Skeletal muscle tissue (tissue), 4 donors: Measurements from ENCODE around the gene PLBD2. TPM values are rescaled to one million over a fixed set of nuclear protein-coding genes. Genes with fewer than 3 reads are reported as not detected.

ENCODE experiments used
- H3K27ac ChIP-seq: one replicate; pipeline ENCODE4 v1.7.0; 2013; ENCODE audit warnings: mild to moderate bottlenecking, low read depth, low read length, inconsistent platforms
- H3K27me3 ChIP-seq, 3 donors: one replicate each; pipeline ENCODE4 v1.7.0; 2013; ENCODE audit warnings: low read length in 3 of 3; ENCODE audit not compliant: control insufficient read depth in 3 of 3, insufficient read depth in 3 of 3
- H3K36me3 ChIP-seq, 3 donors: one replicate each; pipeline ENCODE4 v1.7.0; 2013; ENCODE audit warnings: low read length in 3 of 3; ENCODE audit not compliant: control insufficient read depth in 3 of 3, insufficient read depth in 3 of 3
- H3K4me1 ChIP-seq, 3 donors: one replicate each; pipeline ENCODE4 v1.7.0; 2013; ENCODE audit warnings: low read length in 3 of 3, mild to moderate bottlenecking in 3 of 3; ENCODE audit not compliant: control insufficient read depth in 3 of 3, insufficient read depth in 3 of 3
- H3K4me3 ChIP-seq, 3 donors: one replicate each; pipeline ENCODE4 v1.7.0; 2013; ENCODE audit warnings: low read length in 3 of 3
- H3K9ac ChIP-seq, 3 donors: one replicate each; pipeline ENCODE4 v1.7.0; 2013; ENCODE audit warnings: low read length in 3 of 3, mild to moderate bottlenecking in 3 of 3, moderate library complexity in 2 of 3, low read depth in 1 of 3
- H3K9me3 ChIP-seq, 3 donors: one replicate each; pipeline ENCODE4 v1.7.0; 2013; ENCODE audit warnings: low read length in 3 of 3; ENCODE audit not compliant: control insufficient read depth in 3 of 3
- total RNA-seq: library from RNA; depleted of rRNA; stranded (reverse); fragments of >200 nt; gene quantifications from one replicate; pipeline ENCODE4 v1.2.3, GENCODE V29; 2014
- donor health status: Osteomylitis.

Gene PLBD2
- total RNA-seq, 1 donor from 2014 or later, result 4.2 TPM

DNA sequence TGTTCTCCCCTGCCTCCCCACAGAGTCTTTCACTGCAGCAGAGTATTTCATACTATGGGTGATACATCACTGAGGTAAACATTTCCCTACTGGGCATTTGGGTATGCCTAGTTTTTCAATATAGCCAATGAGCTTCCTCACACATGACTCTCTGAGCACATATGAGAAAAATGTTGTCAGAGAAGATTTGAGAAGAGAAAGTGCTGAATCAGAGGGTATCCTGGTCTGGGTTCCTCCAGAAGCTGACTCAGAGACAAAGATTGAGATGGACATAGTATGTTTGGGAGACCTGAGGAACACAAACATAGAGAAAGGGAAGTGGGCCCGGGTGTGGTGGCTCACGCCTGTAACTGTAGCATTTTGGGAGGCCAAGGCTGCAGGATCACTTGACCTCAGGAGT is 36.0 kb upstream of the PLBD2 start:
- peaks cover 11 to 14% (median 14%) of the 10 kb centered on the region in 3 donors for H3K4me1 ChIP-seq

DNA sequence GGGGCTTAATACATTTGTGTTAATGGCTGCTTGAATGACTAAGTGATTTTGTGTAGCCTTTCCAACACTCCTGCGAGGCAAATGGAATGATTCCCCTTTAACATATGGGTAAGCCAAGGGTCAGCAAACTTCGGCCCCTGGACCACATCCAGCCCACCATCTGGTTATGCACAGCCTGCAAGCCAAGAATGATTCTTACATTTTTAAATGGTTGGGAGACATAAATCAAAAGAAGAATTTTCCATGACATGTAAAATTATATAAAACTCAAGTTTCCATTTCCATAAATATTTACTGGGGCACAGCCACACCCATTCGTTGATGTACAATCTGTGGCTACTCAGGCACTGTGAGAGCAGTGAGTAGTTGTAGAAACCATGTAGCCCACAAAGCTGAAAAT is 32.5 kb upstream of the PLBD2 start:
- peaks cover 11 to 17% (median 15%) of the 10 kb centered on the region in 3 donors for H3K4me1 ChIP-seq
- peaks cover 10 to 27% (median 18%) of the 10 kb centered on the region in 3 donors for H3K36me3 ChIP-seq
- H3K27me3 ChIP-seq, result no peaks in the 10 kb centered on the region
- H3K9ac ChIP-seq, result peak overlapping the region in 1 of 3 donors; percentile 1
- H3K4me3 ChIP-seq, result no peak overlapping the region
- no peaks in the 10 kb centered on the region for H3K9me3 ChIP-seq
- H3K27ac ChIP-seq, result peak overlapping the region; percentile 75

More for the DNA sequence above, 36.0 kb upstream of the PLBD2 start:
- Histone ChIP-seq H3K9ac (no peak overlapping the region), H3K27me3 (no peaks in the 10 kb centered on the region), H3K36me3 (peaks cover 29 to 47% (median 37%) of the 10 kb centered on the region in 3 donors), H3K9me3 (no peaks in the 10 kb centered on the region), H3K4me3 (no peak overlapping the region), H3K27ac (no peak overlapping the region)

DNA sequence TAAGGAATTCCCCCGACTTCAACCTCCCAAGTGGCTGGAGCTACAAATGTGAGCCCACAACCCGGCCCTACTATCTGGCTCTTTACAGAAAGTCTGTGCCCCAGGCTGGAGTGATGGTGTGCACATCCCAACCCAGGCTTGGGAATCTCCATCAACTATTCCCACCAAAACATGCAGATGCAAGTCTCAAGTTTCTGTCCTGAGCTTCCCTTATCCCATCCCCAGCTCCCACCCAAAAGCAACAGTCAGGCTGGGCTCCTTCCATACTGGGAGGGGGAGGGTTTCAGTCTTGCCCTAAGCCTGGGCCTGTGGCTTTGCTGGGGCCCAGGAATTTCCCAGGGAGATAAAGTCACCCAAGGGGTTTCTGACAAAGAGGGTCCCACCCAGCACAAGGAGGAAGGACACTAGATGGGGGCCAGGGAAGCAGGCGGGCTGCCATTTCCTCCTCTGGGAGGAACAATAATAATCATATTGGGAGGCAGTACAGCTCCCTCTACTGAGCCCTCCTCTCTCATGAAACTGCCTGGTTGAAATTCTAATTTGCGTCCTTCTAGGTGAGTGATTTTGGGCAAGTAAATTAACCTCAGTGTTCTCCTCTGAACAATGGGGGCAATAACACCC is 31.5 kb upstream of the PLBD2 start:
- peak overlapping the region in 1 of 3 donors; percentile 33 for H3K9ac ChIP-seq
- no peak overlapping the region for H3K4me3 ChIP-seq

DNA sequence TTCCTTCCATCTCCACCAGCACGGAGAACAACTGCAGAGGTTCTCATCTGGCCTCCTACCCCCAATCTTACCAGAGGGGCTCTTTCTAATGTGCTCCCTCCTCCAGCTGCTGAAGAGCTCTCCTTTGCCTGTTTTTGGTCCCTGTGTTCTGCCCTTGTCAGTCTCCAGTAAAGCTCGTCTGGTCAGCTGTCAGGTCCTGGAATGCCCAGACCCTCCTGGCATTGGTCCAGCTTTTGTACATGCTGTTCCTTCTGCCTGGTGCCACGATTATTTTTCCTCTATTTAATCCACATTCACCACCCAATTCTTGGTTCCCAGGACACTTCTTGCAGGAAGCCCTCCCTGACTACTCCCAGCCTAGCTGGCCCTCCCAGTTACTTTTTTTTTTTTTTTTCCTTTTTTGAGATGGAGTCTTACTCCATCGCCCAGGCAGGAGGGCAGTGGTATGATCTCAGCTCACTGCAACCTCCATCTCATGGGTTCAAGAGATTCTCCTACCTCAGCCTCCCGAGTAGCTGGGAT is 30.0 kb upstream of the PLBD2 start:
- peaks cover 16 to 24% (median 23%) of the 10 kb centered on the region in 3 donors for H3K36me3 ChIP-seq
- H3K27ac ChIP-seq, result no peak overlapping the region
- H3K9me3 ChIP-seq, result no peaks in the 10 kb centered on the region

More for the DNA sequence above, 31.5 kb upstream of the PLBD2 start:
- Histone ChIP-seq H3K27me3 (no peaks in the 10 kb centered on the region), H3K9me3 (no peaks in the 10 kb centered on the region), H3K27ac (peak overlapping the region; percentile 75), H3K36me3 (peaks cover 13 to 29% (median 19%) of the 10 kb centered on the region in 3 donors), H3K4me1 (peaks cover 11 to 17% (median 15%) of the 10 kb centered on the region in 3 donors)

DNA sequence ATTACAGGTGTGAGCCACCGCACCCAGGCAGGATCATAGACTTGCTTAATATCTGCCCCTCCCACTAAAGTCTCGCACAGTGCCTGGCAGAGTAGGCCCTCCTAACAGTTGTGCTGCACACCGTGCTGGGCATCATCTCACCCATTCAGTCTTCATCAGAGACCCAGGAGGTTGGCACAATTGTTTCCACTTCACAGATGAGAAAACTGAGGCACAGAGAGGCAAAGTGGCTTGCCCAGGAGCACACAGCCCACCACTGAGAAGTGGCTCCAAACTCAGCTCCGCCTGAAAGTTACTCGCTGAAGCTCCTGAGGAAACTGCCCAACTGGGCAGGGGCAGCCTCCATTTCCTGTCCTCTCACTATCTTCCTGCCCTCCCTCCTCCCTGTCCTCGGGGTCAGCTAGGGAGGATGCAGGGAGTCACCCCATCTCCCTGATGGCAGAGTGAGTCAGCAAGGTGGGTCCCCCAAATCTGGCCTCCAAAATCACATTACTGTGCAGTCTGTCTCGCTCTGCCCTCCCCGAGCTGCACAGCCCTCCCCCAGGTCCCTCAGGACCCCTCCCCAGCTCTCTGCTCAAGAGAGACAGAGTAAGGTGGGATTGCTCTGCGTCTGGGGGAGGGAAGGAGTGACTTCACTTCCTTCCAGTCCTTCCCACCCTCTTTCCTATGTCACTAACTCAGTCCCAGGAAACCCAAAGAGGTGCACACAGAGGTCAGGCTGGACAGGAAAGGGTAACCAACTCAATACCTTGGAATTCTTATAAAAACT is 29.2 kb upstream of the PLBD2 start:
- Histone ChIP-seq H3K9ac (no peak overlapping the region), H3K36me3 (peaks cover 16 to 24% (median 23%) of the 10 kb centered on the region in 3 donors), H3K27me3 (no peaks in the 10 kb centered on the region), H3K9me3 (no peaks in the 10 kb centered on the region), H3K27ac (no peak overlapping the region), H3K4me1 (peaks cover 21 to 29% (median 29%) of the 10 kb centered on the region in 3 donors), H3K4me3 (no peak overlapping the region)

More for the DNA sequence above, 30.0 kb upstream of the PLBD2 start:
- no peak overlapping the region for H3K9ac ChIP-seq
- H3K4me1 ChIP-seq, result peaks cover 16 to 24% (median 24%) of the 10 kb centered on the region in 3 donors
- H3K4me3 ChIP-seq, result no peak overlapping the region
- no peaks in the 10 kb centered on the region for H3K27me3 ChIP-seq

DNA sequence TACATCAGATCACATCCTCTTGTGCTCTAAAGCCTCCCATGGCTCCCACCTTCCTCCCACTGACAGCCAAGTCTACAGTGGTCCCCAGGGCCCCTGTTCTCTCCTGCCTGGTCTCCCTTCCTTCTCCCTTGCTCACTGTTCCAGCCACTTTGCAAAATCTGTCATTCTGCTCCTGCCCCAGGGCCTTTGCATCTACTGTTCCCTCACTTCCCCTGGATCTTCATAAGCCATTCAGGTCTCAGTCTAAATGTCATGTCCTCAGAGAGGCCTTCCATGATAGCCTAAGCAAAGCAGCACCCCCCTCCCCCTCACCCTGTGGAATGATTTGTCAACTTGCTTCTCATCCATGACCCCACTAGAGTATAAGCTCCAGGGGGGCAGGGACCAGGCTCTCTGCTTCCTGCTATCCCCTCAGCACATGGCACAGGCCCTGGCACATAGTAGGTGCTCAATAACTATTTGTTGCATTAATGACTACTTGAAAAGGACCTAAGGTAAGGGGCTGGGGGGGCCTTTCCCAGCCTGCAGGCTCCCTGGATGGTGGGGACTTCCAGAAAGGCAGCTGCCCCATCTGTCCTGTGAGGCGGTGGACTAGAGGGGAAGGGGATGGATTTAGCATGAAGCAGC is 28.5 kb upstream of the PLBD2 start:
- no peak overlapping the region for H3K9ac ChIP-seq
- H3K4me1 ChIP-seq, result peaks cover 26 to 35% (median 33%) of the 10 kb centered on the region in 3 donors
- no peak overlapping the region for H3K27ac ChIP-seq
- peaks cover 16 to 24% (median 23%) of the 10 kb centered on the region in 3 donors for H3K36me3 ChIP-seq
- H3K27me3 ChIP-seq, result no peaks in the 10 kb centered on the region
- no peaks in the 10 kb centered on the region for H3K9me3 ChIP-seq
- H3K4me3 ChIP-seq, result no peak overlapping the region

DNA sequence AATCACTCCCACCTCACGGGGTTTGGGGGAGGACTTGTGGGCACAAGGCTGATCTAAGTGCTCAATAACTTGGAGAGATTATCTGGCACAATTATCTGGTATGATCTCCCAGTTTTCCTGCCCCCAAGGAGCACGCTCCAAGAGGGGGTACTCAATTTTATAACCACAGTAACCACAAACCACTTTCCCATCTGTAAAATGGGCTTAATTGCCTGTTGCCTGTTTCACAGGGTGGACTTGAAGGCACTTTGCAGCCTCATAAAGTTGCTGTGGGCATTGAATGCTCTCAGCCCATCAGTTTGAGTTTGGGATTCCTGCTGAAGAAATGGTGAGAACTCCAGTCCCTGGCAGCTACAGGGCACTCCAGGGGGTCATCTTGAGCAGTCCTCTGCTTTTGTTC is 27.9 kb upstream of the PLBD2 start:
- no peak overlapping the region for H3K4me3 ChIP-seq
- peaks cover 16 to 24% (median 23%) of the 10 kb centered on the region in 3 donors for H3K36me3 ChIP-seq
- H3K9ac ChIP-seq, result no peak overlapping the region
- H3K4me1 ChIP-seq, result peaks cover 28 to 37% (median 35%) of the 10 kb centered on the region in 3 donors
- H3K27me3 ChIP-seq, result no peaks in the 10 kb centered on the region
- no peaks in the 10 kb centered on the region for H3K9me3 ChIP-seq
- no peak overlapping the region for H3K27ac ChIP-seq

DNA sequence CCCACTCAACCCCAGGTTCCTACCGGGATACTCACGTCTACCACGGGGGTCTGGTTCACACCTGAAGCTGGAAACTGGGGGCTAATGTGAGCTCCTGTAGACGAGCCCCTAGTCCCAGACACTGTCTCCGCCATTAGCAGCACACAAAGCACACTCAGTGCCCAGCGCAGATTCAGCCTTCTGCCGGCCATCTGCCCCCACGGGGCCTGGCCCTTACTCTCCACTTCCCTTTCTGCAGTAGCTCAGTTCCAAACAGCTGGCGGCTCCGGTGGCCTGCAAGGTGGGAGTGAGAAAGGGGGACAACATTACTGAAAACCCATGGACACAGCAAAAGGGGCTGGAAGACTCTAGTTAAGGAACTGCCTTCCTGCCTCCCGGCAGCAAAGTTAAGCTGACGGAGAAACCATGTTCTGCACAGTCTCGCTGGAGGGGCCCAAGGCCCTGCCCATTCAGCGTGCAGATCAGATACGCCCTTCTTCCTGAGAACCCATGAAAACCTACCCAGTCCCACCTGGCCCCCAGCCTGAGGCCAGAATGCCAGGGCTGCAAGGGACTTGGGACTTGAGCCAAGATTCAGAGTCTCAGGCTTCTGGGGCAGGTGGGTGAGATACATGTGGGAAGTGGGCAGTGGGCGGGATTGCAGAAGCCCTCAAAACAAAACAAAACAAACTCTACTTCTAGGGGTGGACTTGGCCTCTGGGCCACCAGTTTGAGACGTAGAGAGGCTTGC is 25.5 kb upstream of the PLBD2 start:
- peak overlapping the region; percentile 58 to 97 (median 93) for H3K4me3 ChIP-seq
- no peaks in the 10 kb centered on the region for H3K9me3 ChIP-seq
- no peaks in the 10 kb centered on the region for H3K27me3 ChIP-seq
- H3K27ac ChIP-seq, result peak overlapping the region; percentile 7
- H3K9ac ChIP-seq, result peak overlapping the region in 2 of 3 donors; percentile 16 to 53
- H3K36me3 ChIP-seq, result peaks cover 16 to 24% (median 23%) of the 10 kb centered on the region in 3 donors
- H3K4me1 ChIP-seq, result peaks cover 18 to 25% (median 19%) of the 10 kb centered on the region in 3 donors

DNA sequence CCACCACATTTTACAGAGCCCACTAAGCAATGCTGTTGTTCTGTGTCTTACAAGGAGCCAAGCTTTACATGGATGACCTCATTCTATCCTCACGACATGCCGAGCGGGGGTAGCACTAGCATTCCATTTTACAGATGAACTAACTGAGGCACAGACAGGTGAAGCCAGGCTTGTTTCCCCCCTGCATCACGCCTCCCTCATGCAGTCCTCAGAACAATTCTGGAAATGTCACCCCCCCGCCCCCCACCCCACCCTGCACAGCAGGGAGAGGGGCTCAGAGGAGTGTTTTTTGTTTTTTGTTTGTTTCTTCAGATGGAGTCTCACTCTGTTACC is 25.0 kb upstream of the PLBD2 start:
- peak overlapping the region; percentile 58 to 97 (median 93) for H3K4me3 ChIP-seq
- no peaks in the 10 kb centered on the region for H3K9me3 ChIP-seq
- peaks cover 16 to 24% (median 23%) of the 10 kb centered on the region in 3 donors for H3K36me3 ChIP-seq
- peaks cover 18 to 22% (median 19%) of the 10 kb centered on the region in 3 donors for H3K4me1 ChIP-seq
- H3K27me3 ChIP-seq, result no peaks in the 10 kb centered on the region
- no peak overlapping the region for H3K27ac ChIP-seq
- H3K9ac ChIP-seq, result peak overlapping the region in 1 of 3 donors; percentile 16
